Endothelial cell (in vitro differentiated cells): ENCODE measurements around the gene PPIL6. TPM values are rescaled to one million over a fixed set of nuclear protein-coding genes. Genes with fewer than 3 reads are reported as not detected.
A peak's percentile ranks its signal among the peaks of the same experiment; 100 is the strongest.

ENCODE experiments used
- DNase-seq: peaks from one replicate; pipeline ENCODE4 v3.0.0; 2021; ENCODE audit warnings: low spot score
- H3K27ac Mint-ChIP-seq: one replicate; pipeline ENCODE4 v1.8.0; 2021; ENCODE audit warnings: mixed read lengths, inconsistent platforms; ENCODE audit not compliant: unreplicated experiment
- H3K27me3 Mint-ChIP-seq: one replicate; pipeline ENCODE4 v1.8.0; 2021; ENCODE audit warnings: mild to moderate bottlenecking, moderate library complexity, mixed read lengths, inconsistent platforms; ENCODE audit not compliant: unreplicated experiment
- H3K36me3 Mint-ChIP-seq: one replicate; pipeline ENCODE4 v1.8.0; 2021; ENCODE audit warnings: mild to moderate bottlenecking, low read depth, mixed read lengths, inconsistent platforms; ENCODE audit not compliant: unreplicated experiment
- H3K4me1 Mint-ChIP-seq: one replicate; pipeline ENCODE4 v1.8.0; 2021; ENCODE audit warnings: mild to moderate bottlenecking, mixed read lengths, inconsistent platforms; ENCODE audit not compliant: unreplicated experiment
- H3K4me3 Mint-ChIP-seq: one replicate; pipeline ENCODE4 v1.8.0; 2021; ENCODE audit warnings: mild to moderate bottlenecking, mixed read lengths, inconsistent platforms; ENCODE audit not compliant: unreplicated experiment
- H3K9me3 Mint-ChIP-seq: one replicate; pipeline ENCODE4 v1.8.0; 2021; ENCODE audit warnings: mixed read lengths, inconsistent platforms; ENCODE audit not compliant: unreplicated experiment
- total RNA-seq: library from RNA; stranded (reverse); fragmentation: NEBNext Ultra II Directional; extraction: Animal tissue kit (Norgen Biotek cat#: 25700); gene quantifications from one replicate; pipeline ENCODE4 v1.2.1, GENCODE V29; 2021; ENCODE audit not compliant: unreplicated experiment
- TF ChIP-seq, protein P1 (sequence below): fragments of 200-600 bp; sonication (generic); IDR thresholded peaks from one replicate; pipeline ENCODE4 v1.5.0; 2021; ENCODE audit warnings: antibody characterized with exemption; ENCODE audit not compliant: unreplicated experiment

The PPIL6 gene
- total RNA-seq, 1 donor from 2014 or later = 0.95 TPM

DNA sequence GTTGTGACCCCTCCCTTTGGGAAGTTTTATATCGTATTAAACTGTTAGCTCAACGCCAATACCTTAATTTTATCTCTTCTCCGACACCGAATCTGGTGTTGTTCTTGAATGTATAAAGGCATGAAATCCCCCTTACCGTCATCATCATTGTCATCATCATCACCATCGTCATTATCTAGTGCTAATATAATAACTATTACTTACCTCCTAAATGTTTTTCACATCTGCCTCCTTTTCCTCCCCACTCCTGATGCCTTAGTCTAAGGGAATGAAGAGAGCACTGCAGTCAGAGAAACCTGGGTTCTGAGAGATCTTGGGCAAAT, 43.3 kb upstream of the PPIL6 start:
- no peak for DNase-seq
- Mint-ChIP-seq H3K4me1 (peaks cover 9% of the 10 kb centered on the region), H3K9me3 (no peaks in the 10 kb centered on the region), H3K27me3 (peaks cover 7% of the 10 kb centered on the region), H3K36me3 (peaks cover 7% of the 10 kb centered on the region), H3K27ac (no peak overlapping the region), H3K4me3 (peak overlapping the region; percentile 87)
- TF ChIP-seq, protein P1, sequence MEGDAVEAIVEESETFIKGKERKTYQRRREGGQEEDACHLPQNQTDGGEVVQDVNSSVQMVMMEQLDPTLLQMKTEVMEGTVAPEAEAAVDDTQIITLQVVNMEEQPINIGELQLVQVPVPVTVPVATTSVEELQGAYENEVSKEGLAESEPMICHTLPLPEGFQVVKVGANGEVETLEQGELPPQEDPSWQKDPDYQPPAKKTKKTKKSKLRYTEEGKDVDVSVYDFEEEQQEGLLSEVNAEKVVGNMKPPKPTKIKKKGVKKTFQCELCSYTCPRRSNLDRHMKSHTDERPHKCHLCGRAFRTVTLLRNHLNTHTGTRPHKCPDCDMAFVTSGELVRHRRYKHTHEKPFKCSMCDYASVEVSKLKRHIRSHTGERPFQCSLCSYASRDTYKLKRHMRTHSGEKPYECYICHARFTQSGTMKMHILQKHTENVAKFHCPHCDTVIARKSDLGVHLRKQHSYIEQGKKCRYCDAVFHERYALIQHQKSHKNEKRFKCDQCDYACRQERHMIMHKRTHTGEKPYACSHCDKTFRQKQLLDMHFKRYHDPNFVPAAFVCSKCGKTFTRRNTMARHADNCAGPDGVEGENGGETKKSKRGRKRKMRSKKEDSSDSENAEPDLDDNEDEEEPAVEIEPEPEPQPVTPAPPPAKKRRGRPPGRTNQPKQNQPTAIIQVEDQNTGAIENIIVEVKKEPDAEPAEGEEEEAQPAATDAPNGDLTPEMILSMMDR = no peak

DNA sequence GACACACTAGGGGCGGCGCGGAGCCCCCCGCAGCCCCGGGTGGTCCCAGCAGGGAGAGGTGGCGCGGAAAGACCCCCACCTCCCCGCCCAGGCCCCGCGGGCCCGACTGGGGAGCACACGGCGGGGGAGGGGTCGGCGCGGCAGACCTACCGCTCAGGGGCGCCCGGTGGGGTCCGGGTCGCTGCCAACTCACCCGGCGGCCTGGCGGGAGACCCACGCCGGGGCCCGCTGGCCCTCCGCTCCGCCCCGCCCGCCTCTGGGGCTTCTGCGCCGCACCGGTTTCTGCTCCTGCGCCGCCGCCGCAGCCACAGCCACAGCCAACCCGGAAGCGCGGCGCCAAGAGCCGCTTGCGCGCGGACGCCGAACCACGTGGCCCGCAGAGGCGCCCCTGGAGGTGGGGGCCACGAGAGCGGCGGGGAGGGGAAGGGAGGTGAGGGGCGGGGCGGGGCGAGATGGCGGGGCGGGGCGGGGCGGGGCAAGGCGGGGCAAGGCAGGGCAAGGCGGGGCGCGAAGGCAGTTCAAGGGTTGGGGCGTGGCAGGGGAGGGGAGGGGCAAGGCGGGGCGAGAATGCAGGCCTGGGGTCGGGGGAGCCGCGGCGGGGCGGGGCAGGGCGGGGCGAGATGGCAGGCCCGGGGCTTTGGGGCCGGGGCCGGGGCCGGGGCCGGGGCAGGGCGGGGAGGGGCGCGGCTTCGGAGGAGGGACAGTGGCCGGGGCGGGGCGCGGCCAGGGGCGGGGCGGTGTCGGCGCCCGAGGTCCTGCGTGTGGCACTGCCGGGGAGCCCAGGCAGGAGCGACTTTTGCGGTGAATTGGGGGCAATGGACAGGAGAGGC, 42.7 kb upstream of the PPIL6 start, which contains the start of gene ZBTB24:
Gene ZBTB24 (minus strand): TSS at position 315 of the 830 bp plus-strand sequence. CDS start 1,193 bp downstream, outside the sequence.
- peaks cover 9% of the 10 kb centered on the region for H3K4me1 Mint-ChIP-seq
- TF ChIP-seq, protein P1 = no peak

DNA sequence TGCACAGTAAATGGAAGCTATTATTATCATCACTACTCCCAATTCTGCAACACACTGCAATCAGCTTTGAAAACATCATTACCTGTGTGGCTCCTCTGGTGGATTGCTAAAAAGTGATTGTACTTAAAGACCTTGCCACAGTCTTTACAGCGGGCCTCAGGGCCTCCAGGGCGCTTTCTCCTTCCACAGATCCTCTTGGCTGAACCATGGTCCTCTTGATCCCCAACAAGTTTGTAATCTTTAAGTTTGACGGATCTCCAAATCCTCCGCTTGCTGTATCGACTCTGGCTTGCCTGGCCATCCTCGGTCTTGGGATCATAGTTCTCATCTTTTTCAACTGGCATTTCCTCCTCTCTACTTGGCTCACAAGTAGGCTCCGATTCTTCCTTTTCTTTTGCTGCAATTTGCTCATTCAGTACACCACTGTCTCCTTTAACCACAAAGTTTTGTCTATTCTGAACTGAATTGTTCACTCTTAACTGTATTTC, 40.6 kb upstream of the PPIL6 start:
- Mint-ChIP-seq H3K4me3 (no peak overlapping the region), H3K36me3 (peaks cover 7% of the 10 kb centered on the region), H3K27me3 (peaks cover 5% of the 10 kb centered on the region), H3K27ac (no peak overlapping the region), H3K9me3 (no peaks in the 10 kb centered on the region), H3K4me1 (peaks cover 9% of the 10 kb centered on the region)
- TF ChIP-seq, protein P1 = no peak
- no peak for DNase-seq

More for the DNA sequence above, 42.7 kb upstream of the PPIL6 start, which contains the start of gene ZBTB24:
- peak; percentile 86 for DNase-seq
- Mint-ChIP-seq H3K36me3 (peaks cover 7% of the 10 kb centered on the region), H3K27me3 (peaks cover 7% of the 10 kb centered on the region), H3K4me3 (peak within 1 kb of the TSS; percentile 95), H3K27ac (peak within 1 kb of the TSS; percentile 48), H3K9me3 (no peaks in the 10 kb centered on the region)

DNA sequence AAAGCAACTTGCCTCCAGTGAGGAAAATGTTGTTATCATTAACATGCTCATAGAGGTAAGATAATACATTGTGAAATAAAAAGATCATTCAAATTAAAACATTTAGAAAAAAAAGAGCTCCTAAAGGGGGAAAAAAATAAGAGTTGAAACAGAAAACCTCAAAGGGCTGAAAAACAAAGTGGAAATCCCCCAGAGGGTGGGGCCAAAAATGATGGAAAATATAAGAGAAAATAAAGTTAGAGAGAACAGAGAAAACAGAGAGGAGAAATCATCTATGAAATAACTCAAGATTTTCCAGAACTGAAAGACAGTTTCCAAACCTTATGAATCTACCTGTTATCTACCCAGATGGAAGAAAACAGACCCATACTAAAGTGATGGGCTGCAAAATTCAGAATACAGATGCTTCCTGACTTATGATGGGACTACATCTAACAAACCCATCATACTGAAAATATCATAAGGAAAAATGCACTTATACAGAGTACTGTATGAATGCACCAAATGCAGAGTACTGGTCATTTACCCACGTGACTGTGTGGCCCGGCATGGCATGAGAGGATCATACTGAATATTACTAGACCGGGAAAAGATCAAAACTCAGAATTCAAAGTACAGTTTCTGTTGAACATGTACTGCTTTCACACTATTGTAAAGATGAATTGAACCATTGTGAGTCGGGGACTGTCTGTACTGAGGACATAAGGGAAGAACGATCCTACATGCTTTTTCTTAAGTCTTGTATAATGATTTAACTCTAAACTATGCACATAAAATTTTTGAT, 38.6 kb upstream of the PPIL6 start:
- H3K27ac Mint-ChIP-seq = no peak overlapping the region
- peaks cover 9% of the 10 kb centered on the region for H3K4me1 Mint-ChIP-seq
- no peak overlapping the region for H3K4me3 Mint-ChIP-seq
- no peaks in the 10 kb centered on the region for H3K9me3 Mint-ChIP-seq
- TF ChIP-seq, protein P1 = no peak
- H3K36me3 Mint-ChIP-seq = peaks cover 7% of the 10 kb centered on the region
- no peak for DNase-seq
- peaks cover 3% of the 10 kb centered on the region for H3K27me3 Mint-ChIP-seq
